RWPE1 (cell line): ENCODE measurements around the gene LDLRAP1.

Source experiments
- CTCF ChIA-PET: fragments of 350-600 bp; sonication (Branson Sonifier 250); formaldehyde crosslinking; extraction: SDS; loops from one replicate; lab custom pipeline; 2021; lab: Yijun Ruan, JAX
- POLR2A ChIA-PET: fragments of 400-600 bp; formaldehyde crosslinking; extraction: SDS; loops from one replicate; lab custom pipeline; 2020; ENCODE audit warnings: antibody characterized with exemption; ENCODE audit not compliant: low non-redundant PET; lab: Yijun Ruan, JAX
- DNase-seq: peaks from one replicate; pipeline ENCODE4 v3.0.0; 2012; ENCODE audit warnings: low spot score
- H3K27ac ChIP-seq: fragments of 450-650 bp; 2 replicates; pipeline ENCODE4 v1.5.1; 2017
- TF ChIP-seq, protein P1 (sequence below): fragments of 450-650 bp; conservative IDR thresholded peaks from 2 replicates; pipeline ENCODE4 v1.5.1; 2017; ENCODE audit warnings: low read depth, mild to moderate bottlenecking

The LDLRAP1 gene

DNA sequence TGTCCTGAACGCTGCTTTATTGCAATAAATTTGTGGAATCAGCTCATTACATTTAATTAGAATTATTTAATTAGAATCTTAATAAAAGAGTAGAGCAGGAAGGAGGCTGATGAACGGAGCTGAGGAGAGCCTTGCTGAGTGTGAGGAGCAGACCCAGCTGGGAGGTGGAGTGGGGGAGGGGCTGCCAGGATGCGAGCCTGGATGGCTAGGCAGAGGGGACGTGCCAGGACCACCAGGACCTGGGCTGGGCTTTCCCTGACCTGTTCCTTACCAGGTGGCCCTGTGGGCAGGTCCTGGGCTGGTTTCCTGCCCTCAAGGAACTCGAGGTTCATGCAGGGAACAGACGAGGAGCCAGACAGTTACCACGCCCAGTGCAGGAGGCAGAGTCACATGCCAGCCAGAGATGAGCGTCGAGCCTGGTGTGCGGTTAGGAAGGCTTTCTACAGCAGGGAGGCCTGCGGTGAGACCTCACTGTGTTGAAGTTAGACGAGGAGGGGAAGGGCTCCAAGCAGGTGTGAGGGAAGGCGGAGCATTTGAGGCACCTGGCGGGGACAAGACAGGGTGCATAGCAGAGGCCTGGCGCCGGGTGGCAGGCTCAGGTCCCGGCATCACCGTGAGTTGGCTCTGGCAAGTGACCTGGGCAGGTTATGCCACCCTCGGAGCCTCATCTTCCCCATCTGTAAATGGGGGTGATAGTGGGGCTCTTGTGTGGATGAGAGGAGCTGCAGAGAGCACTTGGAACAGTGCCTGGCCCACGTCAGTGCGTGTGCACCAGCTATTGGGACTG lies 33.9 kb downstream of the LDLRAP1 start:
- TF ChIP-seq, protein P1, sequence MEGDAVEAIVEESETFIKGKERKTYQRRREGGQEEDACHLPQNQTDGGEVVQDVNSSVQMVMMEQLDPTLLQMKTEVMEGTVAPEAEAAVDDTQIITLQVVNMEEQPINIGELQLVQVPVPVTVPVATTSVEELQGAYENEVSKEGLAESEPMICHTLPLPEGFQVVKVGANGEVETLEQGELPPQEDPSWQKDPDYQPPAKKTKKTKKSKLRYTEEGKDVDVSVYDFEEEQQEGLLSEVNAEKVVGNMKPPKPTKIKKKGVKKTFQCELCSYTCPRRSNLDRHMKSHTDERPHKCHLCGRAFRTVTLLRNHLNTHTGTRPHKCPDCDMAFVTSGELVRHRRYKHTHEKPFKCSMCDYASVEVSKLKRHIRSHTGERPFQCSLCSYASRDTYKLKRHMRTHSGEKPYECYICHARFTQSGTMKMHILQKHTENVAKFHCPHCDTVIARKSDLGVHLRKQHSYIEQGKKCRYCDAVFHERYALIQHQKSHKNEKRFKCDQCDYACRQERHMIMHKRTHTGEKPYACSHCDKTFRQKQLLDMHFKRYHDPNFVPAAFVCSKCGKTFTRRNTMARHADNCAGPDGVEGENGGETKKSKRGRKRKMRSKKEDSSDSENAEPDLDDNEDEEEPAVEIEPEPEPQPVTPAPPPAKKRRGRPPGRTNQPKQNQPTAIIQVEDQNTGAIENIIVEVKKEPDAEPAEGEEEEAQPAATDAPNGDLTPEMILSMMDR, result no peak
- DNase-seq, result no peak
- ChIA-PET POLR2A (no interaction called here), CTCF (interaction anchor here (0.6 kb wide), 1 partner anchor 28 kb away, joined by 3 read pairs; no protein-coding TSS in a partner anchor)
- H3K27ac ChIP-seq, result no peak overlapping the region

DNA sequence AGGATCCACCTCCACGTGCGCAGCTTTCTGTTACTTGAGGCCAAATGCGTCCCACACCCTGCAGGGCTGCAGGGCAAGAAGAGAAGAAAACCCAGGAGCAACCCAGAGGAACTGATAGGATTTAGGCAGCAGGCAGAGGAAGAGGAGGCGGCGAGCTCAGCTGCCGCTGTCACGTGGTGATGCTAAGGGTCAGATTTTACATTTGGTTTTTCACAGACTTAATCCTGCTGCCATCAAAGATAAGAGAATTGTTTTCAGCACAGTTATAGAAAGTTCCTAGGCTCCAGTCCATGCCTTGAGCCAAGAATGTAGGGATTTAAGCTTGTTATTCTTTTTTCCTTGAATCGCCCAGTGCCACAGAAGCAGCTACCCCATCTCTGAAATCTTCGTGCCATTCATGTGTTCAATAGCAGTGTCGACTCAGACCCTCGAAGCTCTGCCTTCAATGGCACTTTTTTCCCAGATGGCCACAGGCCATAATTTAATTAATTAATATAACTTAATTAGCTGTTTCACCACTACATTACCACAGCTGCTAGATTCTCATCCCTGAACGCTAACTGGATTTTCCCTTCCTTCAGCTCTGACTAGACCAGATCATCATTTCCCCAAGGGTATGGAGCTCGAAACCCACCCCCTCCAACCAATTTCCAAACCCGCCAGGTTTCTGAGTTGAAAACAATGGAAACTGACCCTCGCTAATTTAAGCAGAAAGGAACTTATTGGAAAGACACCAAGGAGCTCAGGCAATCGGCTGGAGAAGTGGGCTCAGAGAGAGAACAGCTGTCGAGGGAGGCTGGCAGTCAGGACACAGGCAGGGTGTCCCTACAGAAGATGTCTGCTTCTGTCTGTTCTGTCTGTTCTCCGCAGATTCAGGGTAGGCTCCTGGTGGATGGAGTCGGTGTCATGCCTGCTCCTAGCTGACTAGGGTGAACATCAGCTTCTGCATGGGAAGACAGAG lies 36.2 kb downstream of the LDLRAP1 start:
- H3K27ac ChIP-seq, result no peak overlapping the region
- CTCF ChIA-PET, result interaction anchor here (0.6 kb wide), 1 partner anchor 191 kb away, joined by 3 read pairs; no protein-coding TSS in a partner anchor
- TF ChIP-seq, protein P1, result no peak
- no peak for DNase-seq
- POLR2A ChIA-PET, result interaction anchor here (0.6 kb wide), 1 partner anchor 188 kb away, joined by 3 read pairs; no protein-coding TSS in a partner anchor

DNA sequence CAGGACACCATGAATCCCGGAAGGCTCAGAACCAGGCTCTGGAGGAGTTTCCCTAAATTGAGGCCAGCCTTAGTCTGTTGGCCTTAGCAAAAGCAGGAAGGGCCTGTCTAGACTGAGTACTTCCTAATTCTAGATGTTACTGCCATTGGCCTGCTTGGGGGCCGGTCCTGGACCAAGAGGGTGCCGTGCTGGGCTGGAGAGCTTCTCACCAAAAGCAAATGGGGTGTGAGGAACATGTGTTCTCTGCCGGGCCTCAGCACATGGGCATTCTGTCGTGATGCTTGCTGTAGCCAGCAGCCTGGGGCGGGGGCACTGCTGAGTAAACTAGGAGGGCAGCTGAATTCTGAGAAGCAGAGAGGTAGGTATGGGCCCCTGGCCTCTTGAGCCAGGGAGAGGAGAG lies 37.5 kb downstream of the LDLRAP1 start:
- DNase-seq, result no peak
- ChIA-PET POLR2A (no interaction called here), CTCF (no interaction called here)
- H3K27ac ChIP-seq, result no peak overlapping the region
- TF ChIP-seq, protein P1, result no peak

DNA sequence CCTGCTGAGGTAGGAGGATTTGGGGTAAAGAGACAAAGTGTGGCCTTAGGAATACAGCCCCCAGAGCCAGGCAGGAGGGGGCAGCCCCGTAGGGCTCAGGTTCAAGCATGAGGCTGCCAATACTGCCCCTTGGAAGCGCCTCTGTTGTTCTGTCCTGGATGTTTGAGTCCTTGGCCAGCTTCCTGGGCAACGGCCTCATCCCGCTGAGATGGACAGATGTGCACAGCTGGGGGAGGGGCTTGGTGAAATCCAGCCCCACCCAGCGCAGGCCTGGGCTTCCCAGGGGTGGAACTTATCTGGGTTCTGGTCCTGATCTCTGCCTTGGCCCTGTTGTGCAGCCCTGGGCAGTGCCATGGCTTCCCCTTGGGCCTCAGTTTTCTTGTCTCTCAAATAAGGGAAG lies 38.4 kb downstream of the LDLRAP1 start:
- H3K27ac ChIP-seq, result no peak overlapping the region
- ChIA-PET CTCF (interaction anchor here (0.7 to 1.0 kb wide), 2 partner anchors 8 to 1911 kb away, joined by 3 read pairs; no protein-coding TSS in a partner anchor), POLR2A (interaction anchor here (0.5 kb wide), 1 partner anchor 243 kb away, joined by 3 read pairs; no protein-coding TSS in a partner anchor)
- TF ChIP-seq, protein P1, result no peak
- no peak for DNase-seq

DNA sequence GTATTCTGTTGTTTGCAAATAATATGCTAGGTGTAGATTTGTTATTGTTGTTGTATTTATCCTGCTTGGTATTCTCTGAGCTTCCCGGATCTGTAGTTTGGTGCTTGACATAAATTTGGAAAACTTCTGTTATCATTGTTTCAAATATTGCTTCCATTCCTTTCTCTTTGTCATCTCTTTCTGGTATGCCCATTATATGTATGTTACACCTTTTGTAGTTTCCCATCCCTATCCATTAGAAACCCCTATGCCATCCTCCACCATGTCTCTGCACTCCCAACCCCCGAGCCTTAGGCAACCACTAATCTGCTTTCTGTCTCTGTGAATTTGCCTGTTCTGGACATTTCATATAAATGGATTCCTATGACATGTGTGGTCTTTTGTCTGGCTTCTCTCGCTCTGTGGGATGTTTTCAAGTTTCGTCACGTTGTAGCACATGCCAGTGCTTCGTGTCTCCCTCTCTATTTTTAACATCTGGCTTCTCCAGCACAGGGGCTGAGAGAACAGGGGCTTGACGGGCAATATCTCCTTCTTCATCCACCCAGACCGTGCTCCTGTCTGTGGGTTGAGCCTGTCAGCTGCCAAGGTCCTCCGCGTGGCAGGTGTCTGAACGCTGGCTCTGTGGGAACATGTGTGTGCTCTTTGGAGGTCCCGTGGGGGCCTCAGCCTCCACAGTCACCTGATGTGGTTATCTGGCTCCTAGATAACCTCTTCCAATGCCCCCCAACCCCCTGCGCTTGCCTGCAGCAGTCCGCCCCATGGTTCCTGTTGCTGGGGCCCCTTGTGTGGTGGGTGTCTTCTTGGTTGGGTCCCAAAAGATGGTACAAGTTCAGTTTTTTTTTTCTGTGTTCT lies 40.3 kb downstream of the LDLRAP1 start:
- DNase-seq, result no peak
- POLR2A ChIA-PET, result no interaction called here
- no peak overlapping the region for H3K27ac ChIP-seq
- TF ChIP-seq, protein P1, result no peak
- CTCF ChIA-PET, result interaction anchor here (0.6 kb wide), 1 partner anchor 17 kb away, joined by 4 read pairs; no protein-coding TSS in a partner anchor
